Measurements from ENCODE around the gene RASSF5. TPM values are rescaled to one million over a fixed set of nuclear protein-coding genes. Genes with fewer than 3 reads are reported as not detected.

RASSF5 gene
- total and polyA plus RNA-seq, 4 donors = 4.8 to 10.0 (median 5.5) TPM

GRCh38 chr1:206510371-206510770, 3.0 kb downstream of the RASSF5 start:
- peaks cover 11 to 70% (median 59%) of the 10 kb centered on the region in 4 donors for H3K4me1 ChIP-seq (ENCODE audit: control insufficient read depth in 4 of 4, insufficient read depth in 4 of 4, low read length in 3 of 4)
- H3K9me3 ChIP-seq (ENCODE audit: control insufficient read depth in 4 of 4, low read length in 3 of 4) = no peaks in the 10 kb centered on the region
- no peaks in the 10 kb centered on the region for H3K27me3 ChIP-seq (ENCODE audit: control insufficient read depth in 4 of 4, insufficient read depth in 4 of 4, low read length in 3 of 4)
- WGBS = 91% methylated on average over 5 of the region's 5 CpGs
- TF ChIP-seq HNF4A (conservative IDR thresholded peaks at IDR 0.05) (no peak), REST (IDR thresholded peaks at IDR 0.05) (no peak), YY1 (IDR thresholded peaks at IDR 0.05) (no peak), JUND (IDR thresholded peaks at IDR 0.05) (no peak), MAX (IDR thresholded peaks at IDR 0.05) (no peak), ATF3 (IDR thresholded peaks at IDR 0.05) (no peak), NR2F2 (IDR thresholded peaks at IDR 0.05) (no peak), EGR1 (IDR thresholded peaks at IDR 0.05; ENCODE audit: low read depth in 2 of 2) (no peak), FOXA2 (IDR thresholded peaks at IDR 0.05) (no peak), FOXA1 (IDR thresholded peaks at IDR 0.05) (no peak), GABPA (IDR thresholded peaks at IDR 0.05 in 1 of 2, conservative IDR thresholded peaks at IDR 0.05 in 1 of 2) (no peak), ZBTB33 (IDR thresholded peaks at IDR 0.05) (no peak), TAF1 (conservative IDR thresholded peaks at IDR 0.05) (no peak), RAD21 (IDR thresholded peaks at IDR 0.05) (no peak), HNF4G (IDR thresholded peaks at IDR 0.05) (no peak), CTCF (IDR thresholded peaks at IDR 0.05; ENCODE audit: low read depth, low read length, missing input control) (no peak)
- H3K9ac ChIP-seq (ENCODE audit: low read depth in 1 of 2, low read length in 2 of 2) = no peak overlapping the region
- H3K4me3 ChIP-seq (ENCODE audit: low read depth in 1 of 3, low read length in 3 of 3) = no peak overlapping the region
- H3K36me3 ChIP-seq (ENCODE audit: control insufficient read depth in 4 of 4, insufficient read depth in 3 of 4, low read depth in 1 of 4, low read length in 3 of 4) = no peaks in the 10 kb centered on the region
- no peak for DNase-seq (ENCODE audit: low spot score)
- H3K27ac ChIP-seq (ENCODE audit: low read depth in 1 of 2, low read length in 2 of 2) = peak overlapping the region in 1 of 2 donors; percentile 9
